ENCODE data around the gene TSHZ2. TPM values are rescaled to one million over a fixed set of nuclear protein-coding genes. Genes with fewer than 3 reads are reported as not detected.

Gene TSHZ2
- total and polyA plus RNA-seq, 7 donors = 1.2 to 32.7 (median 14.0) TPM

- intact Hi-C loops (cut with DNase I) = no loop called here
- H3K27me3 ChIP-seq = no peaks in the 10 kb centered on the region
- 56 to 67% methylated on average over 22 of the region's 22 CpGs for WGBS, 2 donors
Observed at GRCh38 chr20:52983726-52984450, 11.7 kb downstream of the TSHZ2 start.

GRCh38 chr20:52984451-52984810, 12.3 kb downstream of the TSHZ2 start:
- DNase-seq = no peak
- Histone ChIP-seq H3K4me1 (no peaks in the 10 kb centered on the region), H3K27me3 (no peaks in the 10 kb centered on the region), H3K4me3 (no peak overlapping the region), H3K9me3 (no peaks in the 10 kb centered on the region), H3K27ac (no peak overlapping the region), H3K36me3 (no peaks in the 10 kb centered on the region)
- intact Hi-C loops (cut with DNase I) = no loop called here
- WGBS, 2 donors = 83 to 85% methylated on average over 10 of the region's 10 CpGs
- TF ChIP-seq POLR2A (IDR thresholded peaks at IDR 0.05) (no peak), EP300 (IDR thresholded peaks at IDR 0.05) (no peak), CTCF (IDR thresholded peaks at IDR 0.05) (no peak), POLR2AphosphoS5 (IDR thresholded peaks at IDR 0.05) (no peak)

More at GRCh38 chr20:52983726-52984450, 11.7 kb downstream of the TSHZ2 start:
- TF ChIP-seq CTCF (IDR thresholded peaks at IDR 0.05) (no peak), POLR2AphosphoS5 (IDR thresholded peaks at IDR 0.05) (no peak), EP300 (IDR thresholded peaks at IDR 0.05) (no peak), POLR2A (IDR thresholded peaks at IDR 0.05) (no peak)
- Histone ChIP-seq H3K36me3 (no peaks in the 10 kb centered on the region), H3K4me3 (no peak overlapping the region), H3K9me3 (no peaks in the 10 kb centered on the region), H3K4me1 (no peaks in the 10 kb centered on the region), H3K27ac (no peak overlapping the region)
- no peak for DNase-seq

GRCh38 chr20:52985687-52986086, 13.5 kb downstream of the TSHZ2 start:
- DNase-seq = no peak
- H3K36me3 ChIP-seq = no peaks in the 10 kb centered on the region
- no peak for TF ChIP-seq POLR2AphosphoS5 (IDR thresholded peaks at IDR 0.05)
- no peak for TF ChIP-seq EP300 (IDR thresholded peaks at IDR 0.05)
- TF ChIP-seq CTCF (IDR thresholded peaks at IDR 0.05) = no peak
- no peak for TF ChIP-seq POLR2A (IDR thresholded peaks at IDR 0.05)
- no peaks in the 10 kb centered on the region for H3K27me3 ChIP-seq
- H3K27ac ChIP-seq = no peak overlapping the region
- H3K4me3 ChIP-seq = no peak overlapping the region
- H3K4me1 ChIP-seq = no peaks in the 10 kb centered on the region
- 84 to 93% methylated on average over 3 of the region's 3 CpGs for WGBS, 2 donors
- intact Hi-C loops (cut with DNase I) = no loop called here
- H3K9me3 ChIP-seq = no peaks in the 10 kb centered on the region

GRCh38 chr20:52987295-52987694, 15.1 kb downstream of the TSHZ2 start:
- WGBS, 2 donors = 53 to 85% methylated on average over 1 of the region's 1 CpG
- intact Hi-C loops (cut with DNase I) = no loop called here
- H3K36me3 ChIP-seq = no peaks in the 10 kb centered on the region
- no peak for DNase-seq
- no peak overlapping the region for H3K4me3 ChIP-seq
- H3K27ac ChIP-seq = no peak overlapping the region
- TF ChIP-seq POLR2A (IDR thresholded peaks at IDR 0.05) (no peak), CTCF (IDR thresholded peaks at IDR 0.05) (no peak), POLR2AphosphoS5 (IDR thresholded peaks at IDR 0.05) (no peak), EP300 (IDR thresholded peaks at IDR 0.05) (no peak)
- no peaks in the 10 kb centered on the region for H3K9me3 ChIP-seq
- peaks cover 0 to 4% (median under 1%) of the 10 kb centered on the region in 4 donors for H3K4me1 ChIP-seq
- no peaks in the 10 kb centered on the region for H3K27me3 ChIP-seq

GRCh38 chr20:52991830-52992229, 19.7 kb downstream of the TSHZ2 start:
- Histone ChIP-seq H3K27ac (peak overlapping the region in 3 of 4 donors; percentile 19 to 49 (median 44)), H3K36me3 (no peaks in the 10 kb centered on the region), H3K4me3 (no peak overlapping the region), H3K4me1 (peaks cover 0 to 21% (median 9%) of the 10 kb centered on the region in 4 donors), H3K27me3 (no peaks in the 10 kb centered on the region), H3K9me3 (no peaks in the 10 kb centered on the region)
- TF ChIP-seq EP300 (IDR thresholded peaks at IDR 0.05) (peak in 1 of 4 donors; percentile 22), POLR2A (IDR thresholded peaks at IDR 0.05) (no peak)
- no peak for DNase-seq
- intact Hi-C loops (cut with DNase I) = no loop called here
- 49 to 65% methylated on average over 4 of the region's 4 CpGs for WGBS, 2 donors
